DMS 273 (cell line): ENCODE measurements around the gene CELF3.
"Not testable (repeated sequence)": the region's sequence is repeated elsewhere in the genome, so short reads cannot be mapped to it uniquely, and the experiment has no call there.

ENCODE experiments used
- DNase-seq: peaks from one replicate; lab custom pipeline; 2025; ENCODE audit not compliant: unreplicated experiment; lab: John Stamatoyannopoulos, UW

The CELF3 gene

GRCh38 chr1:151704246-151704645 lies 12.4 kb downstream of the CELF3 start:
- no peak for DNase-seq

GRCh38 chr1:151703813-151704212 lies 12.8 kb downstream of the CELF3 start:
- no peak for DNase-seq

GRCh38 chr1:151702936-151703335 lies 13.7 kb downstream of the CELF3 start:
- DNase-seq: no peak

- DNase-seq: no peak
Measured at GRCh38 chr1:151701515-151701914, 15.1 kb downstream of the CELF3 start.

- DNase-seq: peak; percentile 62
Measured at GRCh38 chr1:151693057-151693651, 23.4 kb downstream of the CELF3 start.

- no peak for DNase-seq
Measured at GRCh38 chr1:151692226-151692625, 24.4 kb downstream of the CELF3 start.

- no peak for DNase-seq
Measured at GRCh38 chr1:151689494-151689893, 27.1 kb downstream of the CELF3 start.

- DNase-seq: no peak
Measured at GRCh38 chr1:151686561-151686960, 30.0 kb downstream of the CELF3 start.

GRCh38 chr1:151684128-151684527 lies 32.5 kb downstream of the CELF3 start:
- DNase-seq: no peak

- peak; percentile 58 for DNase-seq
Measured at GRCh38 chr1:151682901-151683300, 33.7 kb downstream of the CELF3 start.

- no peak for DNase-seq
Measured at GRCh38 chr1:151681923-151682322, 34.7 kb downstream of the CELF3 start.

GRCh38 chr1:151680826-151681225 lies 35.8 kb downstream of the CELF3 start:
- DNase-seq: peak; percentile 20

- no peak for DNase-seq
Measured at GRCh38 chr1:151680391-151680790, 36.2 kb downstream of the CELF3 start.

- no peak for DNase-seq
Measured at GRCh38 chr1:151673407-151673806, 43.2 kb downstream of the CELF3 start.

- DNase-seq: not testable (repeated sequence)
Measured at GRCh38 chr1:151670036-151670675, 46.4 kb downstream of the CELF3 start.

- no peak for DNase-seq
Measured at GRCh38 chr1:151668090-151668489, 48.5 kb downstream of the CELF3 start.

GRCh38 chr1:151661751-151662150 lies 54.9 kb downstream of the CELF3 start:
- no peak for DNase-seq

GRCh38 chr1:151655371-151655770 lies 61.2 kb downstream of the CELF3 start:
- no peak for DNase-seq

GRCh38 chr1:151653397-151653796 lies 63.2 kb downstream of the CELF3 start:
- no peak for DNase-seq
